GM19463 (cell line): Measurements from ENCODE around the gene RNF10.
"Not testable (repeated sequence)": the region's sequence is repeated elsewhere in the genome, so short reads cannot be mapped to it uniquely, and the experiment has no call there.

Source experiments
- ATAC-seq: cut with Tn5 transposase; IDR thresholded peaks from one replicate; pipeline ENCODE4 v1.9.1; 2021; ENCODE audit warnings: mild to moderate bottlenecking, moderate library complexity; ENCODE audit not compliant: unreplicated experiment

The RNF10 gene

DNA sequence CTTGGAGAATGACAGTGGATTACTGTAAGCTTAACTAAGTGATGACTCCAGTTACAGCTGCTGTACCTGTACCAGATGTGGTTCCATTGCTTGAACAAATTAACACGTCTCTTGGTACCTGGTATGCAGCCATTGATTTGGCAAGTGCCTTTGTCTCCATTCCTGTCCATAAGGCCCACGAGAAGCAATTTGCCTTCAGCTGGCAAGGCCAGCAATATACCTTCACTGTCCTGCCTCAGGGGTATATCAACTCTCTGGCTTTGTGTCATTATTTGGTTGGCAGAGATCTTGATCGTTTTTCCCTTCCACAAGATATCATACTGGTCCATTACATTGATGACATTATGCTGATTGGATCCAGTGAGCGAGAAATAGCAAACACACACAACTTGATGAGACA is 76.4 kb downstream of the RNF10 start:
- ATAC-seq: no peak

DNA sequence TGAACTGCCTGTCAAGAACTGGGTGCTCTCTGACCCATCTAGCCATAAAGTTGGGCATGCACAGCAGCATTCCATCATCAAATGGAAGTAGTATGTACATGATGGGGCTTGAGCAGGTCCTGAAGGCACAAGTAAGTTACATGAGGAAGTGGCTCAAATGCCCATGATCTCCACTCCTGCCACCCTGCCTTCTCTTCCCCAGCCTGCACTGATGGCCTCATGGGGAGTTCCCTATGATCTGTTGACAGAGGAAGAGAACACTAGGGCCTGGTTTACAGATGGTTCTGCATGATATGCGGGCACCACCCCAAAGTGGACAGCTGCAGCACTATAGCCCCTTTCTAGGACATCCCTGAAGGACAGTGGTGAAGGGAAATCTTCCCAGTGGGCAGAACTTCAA is 77.4 kb downstream of the RNF10 start:
- not testable (repeated sequence) for ATAC-seq

DNA sequence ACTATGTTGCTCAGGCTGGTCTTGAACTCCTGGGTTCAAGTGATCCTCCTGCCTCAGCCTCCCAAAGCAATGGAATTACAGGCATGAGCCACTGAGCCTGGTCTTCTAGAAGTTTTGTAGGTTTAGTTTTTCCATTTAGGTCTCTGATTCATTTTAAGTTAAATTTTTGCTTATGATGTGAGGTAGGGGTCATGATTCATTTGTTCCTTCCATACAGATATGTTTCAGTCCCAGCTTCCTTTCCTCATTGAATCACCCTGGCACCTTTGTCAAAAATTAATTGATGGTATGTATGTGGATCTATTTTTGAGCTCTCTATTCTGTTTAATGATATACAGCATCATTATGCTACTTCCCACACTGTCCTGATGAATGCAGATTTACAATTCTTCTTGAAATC is 80.7 kb downstream of the RNF10 start:
- no peak for ATAC-seq

DNA sequence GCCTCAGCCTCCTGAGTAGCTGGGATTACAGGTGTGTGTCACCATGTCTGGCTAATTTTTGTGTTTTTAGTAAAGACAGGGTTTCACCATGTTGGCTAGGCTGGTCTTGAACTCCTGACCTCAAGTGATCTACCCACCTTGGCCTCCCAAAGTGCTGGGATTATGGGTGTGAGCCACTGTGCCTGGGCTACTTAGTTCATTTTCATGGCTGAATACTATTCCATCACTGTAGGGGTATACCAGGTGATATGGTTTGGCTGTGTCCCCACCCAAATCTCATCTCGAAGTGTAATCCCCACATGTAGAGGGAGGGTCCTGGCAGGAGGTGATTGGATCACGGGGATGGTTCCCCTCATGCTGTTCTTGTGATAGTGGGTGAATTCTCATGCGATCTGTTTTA is 83.0 kb downstream of the RNF10 start:
- ATAC-seq: not testable (repeated sequence)

DNA sequence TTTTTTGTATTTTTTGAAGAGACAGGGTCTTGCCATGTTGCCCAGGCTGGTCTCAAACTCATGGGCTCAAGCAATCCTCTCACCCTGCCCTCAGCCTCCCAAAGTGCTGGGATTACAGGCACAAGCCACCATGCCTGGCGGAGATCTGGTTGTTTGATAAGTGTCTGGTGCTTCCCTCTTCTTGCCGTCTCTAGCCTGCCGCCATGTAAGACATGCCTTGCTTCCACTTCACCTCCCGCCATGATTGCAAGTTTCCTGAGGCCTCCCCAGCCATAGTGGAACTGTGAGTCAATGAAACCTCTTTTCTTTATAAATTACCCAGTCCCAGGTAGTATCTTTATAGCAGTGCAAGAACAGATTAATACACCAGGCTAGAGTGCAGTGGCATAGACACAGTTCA is 83.6 kb downstream of the RNF10 start:
- ATAC-seq: not testable (repeated sequence)

DNA sequence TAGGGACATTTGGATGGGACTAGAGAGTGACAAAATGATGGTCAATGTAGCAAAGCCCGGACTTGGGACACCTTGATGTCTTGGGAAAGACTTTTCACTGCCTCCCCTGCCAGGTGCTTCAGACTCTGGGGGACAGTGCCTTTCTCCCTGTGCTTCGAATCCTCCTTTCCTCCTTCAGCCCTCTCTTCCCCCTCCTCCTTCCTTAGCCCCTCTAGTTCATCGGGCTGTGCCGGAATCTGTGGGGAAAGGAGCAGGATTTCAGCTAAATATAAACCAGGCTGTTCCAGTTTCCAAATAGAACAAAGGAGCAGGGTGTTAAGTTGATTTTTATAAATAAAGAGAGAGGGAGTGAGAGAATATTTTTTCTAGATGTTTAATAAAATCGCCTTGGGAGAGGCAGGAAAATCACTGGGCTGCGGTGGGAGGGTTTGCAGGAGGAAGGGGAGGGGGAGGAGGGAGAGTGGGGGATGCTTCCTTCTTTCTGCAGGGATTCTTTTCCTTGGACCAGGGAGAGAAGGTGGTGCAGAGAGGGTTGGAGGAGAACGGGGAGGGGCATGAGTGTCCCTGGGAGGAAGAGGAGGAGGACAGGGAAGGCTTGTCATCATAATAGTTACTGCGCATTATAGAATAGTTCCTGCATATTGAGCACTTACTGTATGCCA is 84.9 kb downstream of the RNF10 start:
- ATAC-seq: no peak

DNA sequence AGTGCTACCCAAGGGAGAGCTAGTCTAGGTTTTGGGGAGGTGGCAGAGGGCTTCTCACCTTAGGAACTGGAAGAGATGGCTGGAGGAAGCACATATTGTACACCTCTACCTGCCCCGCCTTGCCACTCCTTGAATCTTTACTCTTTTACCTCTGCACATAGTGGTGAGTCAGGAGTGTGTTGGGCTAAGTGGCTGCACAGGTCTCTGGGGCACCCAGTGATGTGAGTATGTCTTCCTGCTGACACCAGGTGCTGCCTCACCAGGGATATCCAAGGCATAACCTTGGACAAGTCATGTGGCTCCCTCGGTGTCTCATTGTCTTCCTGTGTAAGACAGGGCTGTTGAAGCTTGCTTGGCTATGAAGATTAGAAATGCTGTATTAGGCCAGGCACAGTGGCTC is 86.5 kb downstream of the RNF10 start:
- no peak for ATAC-seq

DNA sequence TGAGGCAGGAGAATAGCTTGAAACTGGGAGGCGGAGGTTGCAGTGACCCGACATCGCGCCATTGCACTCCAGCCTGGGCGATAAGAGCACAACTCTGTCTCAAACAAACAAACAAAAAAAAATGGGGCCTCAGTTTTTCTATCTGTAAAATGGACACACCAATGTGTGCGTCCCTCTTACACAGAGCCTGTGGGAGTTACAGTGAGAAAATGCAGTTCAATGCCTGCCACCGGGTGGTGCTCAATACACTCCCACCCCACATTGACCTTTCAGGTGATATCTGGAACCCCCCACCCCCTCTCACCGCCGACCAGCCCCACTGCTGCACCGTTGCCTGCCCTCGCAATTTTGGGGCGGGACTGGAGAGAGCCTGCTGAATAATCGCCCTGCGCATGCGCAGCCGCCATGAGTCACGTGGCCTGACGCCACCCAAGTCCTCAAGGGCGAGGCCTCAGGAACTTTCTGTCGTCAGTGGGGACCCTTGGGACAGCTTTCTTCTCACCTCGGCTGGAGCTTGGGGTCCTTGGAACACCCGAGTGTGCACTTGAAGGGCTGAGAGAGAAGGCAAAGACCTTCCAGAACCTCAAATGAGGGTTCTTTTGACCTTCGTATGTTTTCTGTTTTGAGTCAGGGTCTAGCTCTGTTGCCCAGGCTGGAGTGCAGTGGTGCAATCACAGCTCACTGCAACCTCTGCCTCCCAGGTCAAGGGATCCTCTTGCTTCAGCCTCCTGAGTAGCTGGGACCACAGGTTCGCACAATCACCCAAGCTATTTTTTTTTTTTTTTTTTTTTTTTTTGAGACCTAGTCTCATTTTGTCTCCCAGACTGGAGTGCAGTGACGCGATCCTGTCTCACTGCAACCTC is 91.6 kb downstream of the RNF10 start:
- no peak for ATAC-seq
